Measurements from ENCODE around the gene DNAJC30. TPM values are rescaled to one million over a fixed set of nuclear protein-coding genes. Genes with fewer than 3 reads are reported as not detected.

Gene DNAJC30
- total and polyA plus RNA-seq, 2 donors (not counting 1 experiment from before 2014, with no cell fraction given): 6.6 to 15.5 TPM

GRCh38 chr7:73700581-73701134 is 17.4 kb upstream of the DNAJC30 start:
- Histone ChIP-seq H3K79me2 (ENCODE audit: control insufficient read depth, insufficient read depth, low read length) (no peaks in the 10 kb centered on the region), H4K20me1 (ENCODE audit: control insufficient read depth, insufficient read depth, low read length, poor library complexity, severe bottlenecking) (no peaks in the 10 kb centered on the region), H3K4me2 (replicated peaks; ENCODE audit: low read depth, low read length, poor library complexity, severe bottlenecking) (no peak overlapping the region), H3K27me3 (replicated peaks in 1 of 4; ENCODE audit: control extremely low read depth in 1 of 4, control insufficient read depth in 3 of 4, insufficient read depth in 4 of 4, low read length in 3 of 4) (peaks cover 0 to 10% (median 0%) of the 10 kb centered on the region in 4 experiments), H2AFZ (ENCODE audit: insufficient read depth, low read depth, low read length, poor library complexity, severe bottlenecking) (no peak overlapping the region), H3K36me3 (replicated peaks in 1 of 2; ENCODE audit: control extremely low read depth in 1 of 2, control insufficient read depth in 1 of 2, extremely low read depth in 1 of 2, insufficient read depth in 2 of 2, low read length in 1 of 2) (peaks cover 0 to 30% of the 10 kb centered on the region in 2 experiments), H3K4me1 (ENCODE audit: control insufficient read depth in 2 of 2, insufficient read depth in 2 of 2, low read length in 2 of 2) (peaks cover 6 to 12% of the 10 kb centered on the region in 2 donors), H3K4me3 (ENCODE audit: control extremely low read depth in 1 of 5, extremely low read depth in 1 of 5, insufficient read depth in 1 of 5, low read depth in 2 of 5, low read length in 4 of 5) (no peak overlapping the region), H3K9ac (ENCODE audit: low read length) (no peak overlapping the region), H3K9me3 (ENCODE audit: control extremely low read depth in 1 of 3, control insufficient read depth in 2 of 3, insufficient read depth in 1 of 3, low read length in 2 of 3) (peaks cover 0 to 5% (median 0%) of the 10 kb centered on the region in 3 donors), H3K27ac (ENCODE audit: low read length in 2 of 2) (no peak overlapping the region)
- no peak for ATAC-seq (ENCODE audit: low read depth)
- 86% methylated on average over 9 of the region's 15 CpGs for WGBS (ENCODE audit: insufficient coverage)
- Mint-ChIP-seq H3K4me3 (no peak overlapping the region), H3K4me1 (peaks cover 14% of the 10 kb centered on the region), H3K27me3 (peaks cover 7% of the 10 kb centered on the region), H3K9me3 (ENCODE audit: insufficient read depth) (no peaks in the 10 kb centered on the region), H3K27ac (no peak overlapping the region)
- no peak for TF ChIP-seq EZH2 (IDR thresholded peaks at IDR 0.05; ENCODE audit: borderline replicate concordance, insufficient read depth, low read depth, low read length, poor library complexity, severe bottlenecking)
- TF ChIP-seq, protein P1, sequence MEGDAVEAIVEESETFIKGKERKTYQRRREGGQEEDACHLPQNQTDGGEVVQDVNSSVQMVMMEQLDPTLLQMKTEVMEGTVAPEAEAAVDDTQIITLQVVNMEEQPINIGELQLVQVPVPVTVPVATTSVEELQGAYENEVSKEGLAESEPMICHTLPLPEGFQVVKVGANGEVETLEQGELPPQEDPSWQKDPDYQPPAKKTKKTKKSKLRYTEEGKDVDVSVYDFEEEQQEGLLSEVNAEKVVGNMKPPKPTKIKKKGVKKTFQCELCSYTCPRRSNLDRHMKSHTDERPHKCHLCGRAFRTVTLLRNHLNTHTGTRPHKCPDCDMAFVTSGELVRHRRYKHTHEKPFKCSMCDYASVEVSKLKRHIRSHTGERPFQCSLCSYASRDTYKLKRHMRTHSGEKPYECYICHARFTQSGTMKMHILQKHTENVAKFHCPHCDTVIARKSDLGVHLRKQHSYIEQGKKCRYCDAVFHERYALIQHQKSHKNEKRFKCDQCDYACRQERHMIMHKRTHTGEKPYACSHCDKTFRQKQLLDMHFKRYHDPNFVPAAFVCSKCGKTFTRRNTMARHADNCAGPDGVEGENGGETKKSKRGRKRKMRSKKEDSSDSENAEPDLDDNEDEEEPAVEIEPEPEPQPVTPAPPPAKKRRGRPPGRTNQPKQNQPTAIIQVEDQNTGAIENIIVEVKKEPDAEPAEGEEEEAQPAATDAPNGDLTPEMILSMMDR (IDR thresholded peaks at IDR 0.05): no peak
- ChIA-PET POLR2A (interaction anchor here (1.2 kb wide), 1 partner anchor 17 kb away, joined by 4 read pairs; no protein-coding TSS in a partner anchor), CTCF (interaction anchor here (0.8 to 1.0 kb wide), 4 partner anchors 11 to 94 kb away, joined by 3 read pairs; no protein-coding TSS in a partner anchor)
- DNase-seq: no peak
- intact Hi-C loops (cut with micrococcal nuclease): no loop called here

DNA sequence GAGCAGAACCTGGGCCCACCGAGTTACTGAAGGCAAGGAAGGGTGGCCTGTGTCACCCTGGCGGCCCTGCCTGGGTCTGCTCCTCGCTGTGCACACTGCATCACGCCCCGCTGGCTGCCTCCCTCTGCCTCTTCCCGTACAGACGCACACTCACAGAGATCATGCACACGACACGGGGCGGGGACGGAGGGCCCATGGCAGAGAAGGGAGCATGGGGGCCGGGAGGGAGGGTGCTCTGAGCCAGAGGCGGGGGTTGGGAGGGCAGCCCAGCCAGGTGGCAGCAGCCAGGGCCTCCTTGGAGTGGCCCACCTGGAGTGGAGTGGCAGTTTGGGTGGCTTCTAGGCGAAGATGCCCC is 16.8 kb upstream of the DNAJC30 start:
- DNase-seq: no peak
- CTCF ChIA-PET: interaction anchor here (1.0 kb wide), 1 partner anchor 11 kb away, joined by 3 read pairs; no protein-coding TSS in a partner anchor
- POLR2A ChIA-PET: no interaction called here
- H3K27ac ChIP-seq (ENCODE audit: low read length in 2 of 2): no peak overlapping the region
- H3K36me3 ChIP-seq (replicated peaks in 1 of 2; ENCODE audit: control extremely low read depth in 1 of 2, control insufficient read depth in 1 of 2, extremely low read depth in 1 of 2, insufficient read depth in 2 of 2, low read length in 1 of 2): peaks cover 0 to 33% of the 10 kb centered on the region in 2 experiments
- no peak overlapping the region for H2AFZ ChIP-seq (ENCODE audit: insufficient read depth, low read depth, low read length, poor library complexity, severe bottlenecking)
- no peak overlapping the region for H3K4me2 ChIP-seq (replicated peaks; ENCODE audit: low read depth, low read length, poor library complexity, severe bottlenecking)
- 91% methylated on average over 14 of the region's 14 CpGs for WGBS (ENCODE audit: insufficient coverage)
- H3K79me2 ChIP-seq (ENCODE audit: control insufficient read depth, insufficient read depth, low read length): no peaks in the 10 kb centered on the region
- peaks cover 6 to 12% of the 10 kb centered on the region in 2 donors for H3K4me1 ChIP-seq (ENCODE audit: control insufficient read depth in 2 of 2, insufficient read depth in 2 of 2, low read length in 2 of 2)
- no peak for ATAC-seq (ENCODE audit: low read depth)
- Mint-ChIP-seq H3K4me1 (peaks cover 14% of the 10 kb centered on the region), H3K27ac (no peak overlapping the region), H3K9me3 (ENCODE audit: insufficient read depth) (no peaks in the 10 kb centered on the region), H3K27me3 (peaks cover 7% of the 10 kb centered on the region), H3K4me3 (no peak overlapping the region)
- intact Hi-C loops (cut with micrococcal nuclease): no loop called here
- H3K4me3 ChIP-seq (ENCODE audit: control extremely low read depth in 1 of 5, extremely low read depth in 1 of 5, insufficient read depth in 1 of 5, low read depth in 2 of 5, low read length in 4 of 5): no peak overlapping the region
- TF ChIP-seq, protein P1 (IDR thresholded peaks at IDR 0.05): no peak
- no peak for TF ChIP-seq EZH2 (IDR thresholded peaks at IDR 0.05; ENCODE audit: borderline replicate concordance, insufficient read depth, low read depth, low read length, poor library complexity, severe bottlenecking)
- H3K9ac ChIP-seq (ENCODE audit: low read length): no peak overlapping the region
- peaks cover 0 to 5% (median 0%) of the 10 kb centered on the region in 3 donors for H3K9me3 ChIP-seq (ENCODE audit: control extremely low read depth in 1 of 3, control insufficient read depth in 2 of 3, insufficient read depth in 1 of 3, low read length in 2 of 3)
- H3K27me3 ChIP-seq (replicated peaks in 1 of 4; ENCODE audit: control extremely low read depth in 1 of 4, control insufficient read depth in 3 of 4, insufficient read depth in 4 of 4, low read length in 3 of 4): peaks cover 0 to 10% (median 0%) of the 10 kb centered on the region in 4 experiments
- H4K20me1 ChIP-seq (ENCODE audit: control insufficient read depth, insufficient read depth, low read length, poor library complexity, severe bottlenecking): no peaks in the 10 kb centered on the region
